K562 (cell line): ENCODE results near the gene PPEF2.

ENCODE experiments used
- AFF4 ChIP-seq: sonication (generic); formaldehyde crosslinking; IDR thresholded peaks from 2 replicates; pipeline ENCODE4 v1.8.0; 2023; ENCODE audit warnings: mild to moderate bottlenecking, missing genetic modification reagents
- CEBPG ChIP-seq, 3 experiments: fragments of 200-800 bp in 1 of 3; sonication (Bioruptor generic) in 1 of 3; sonication (generic) in 1 of 3; formaldehyde crosslinking in 1 of 3; IDR thresholded peaks in 2 of 3; conservative IDR thresholded peaks in 1 of 3; 2 replicates each; pipeline versions ENCODE4 v1.6.1 to v1.8.0; 2016 to 2022; ENCODE audit warnings: missing compliant biosample characterization in 2 of 3, missing genetic modification characterization in 2 of 3, mild to moderate bottlenecking in 1 of 3, missing genetic modification reagents in 1 of 3
- DPF2 ChIP-seq: fragments of 450-650 bp; IDR thresholded peaks from 2 replicates; pipeline ENCODE4 v1.6.1; 2016
- ELK1 ChIP-seq: sonication (generic); formaldehyde crosslinking; IDR thresholded peaks from 2 replicates; pipeline ENCODE4 v1.8.1; 2022; ENCODE audit warnings: missing genetic modification reagents
- FOXA3 ChIP-seq, 2 experiments: fragments of 450-650 bp in 1 of 2; sonication (generic) in 1 of 2; formaldehyde crosslinking; IDR thresholded peaks in 1 of 2; conservative IDR thresholded peaks in 1 of 2; 2 replicates each; pipeline versions ENCODE4 v1.4.0 to v1.8.0; 2020 to 2022; ENCODE audit warnings: mild to moderate bottlenecking in 2 of 2, missing genetic modification reagents in 1 of 2
- KAT7 ChIP-seq: sonication (generic); formaldehyde crosslinking; IDR thresholded peaks from 2 replicates; pipeline ENCODE4 v1.8.0; 2022; ENCODE audit warnings: missing genetic modification reagents, mild to moderate bottlenecking, borderline replicate concordance
- MXI1 ChIP-seq: IDR thresholded peaks from 2 replicates; pipeline ENCODE4 v1.6.1; 2011; ENCODE audit warnings: low read depth, mild to moderate bottlenecking, improper control_type of control experiment, low read length
- NFIC ChIP-seq: fragments of 450-650 bp; IDR thresholded peaks from 2 replicates; pipeline ENCODE4 v1.6.1; 2017; ENCODE audit warnings: mild to moderate bottlenecking, inconsistent platforms
- RBM39 ChIP-seq: fragments of 200-400 bp; formaldehyde crosslinking; optimal IDR thresholded peaks from 2 replicates; pipeline ENCODE3; 2018; ENCODE audit warnings: low read depth, low read length
- TBL1XR1 ChIP-seq, 2 experiments: IDR thresholded peaks; 2 replicates each; pipeline ENCODE4 v1.6.1; 2012; ENCODE audit warnings: improper control_type of control experiment in 2 of 2, low read length in 2 of 2, mild to moderate bottlenecking in 1 of 2
- TCF7L2 ChIP-seq: fragments of 150-350 bp; IDR thresholded peaks from 2 replicates; pipeline ENCODE4 v1.6.1; 2016; ENCODE audit warnings: low read depth, mild to moderate bottlenecking, low read length, moderate library complexity
- YY1 ChIP-seq, 3 experiments: IDR thresholded peaks; 2 replicates each; pipeline ENCODE4 v1.6.1; 2011; ENCODE audit warnings: low read length in 2 of 3, mild to moderate bottlenecking in 2 of 3, moderate library complexity in 2 of 3, borderline replicate concordance in 1 of 3, control low read depth in 1 of 3, low read depth in 1 of 3; ENCODE audit not compliant: insufficient read depth in 3 of 3, insufficient replicate concordance in 2 of 3, control insufficient read depth in 1 of 3, insufficient read length in 1 of 3; ENCODE audit errors: extremely low read depth in 1 of 3
- ZMIZ1 ChIP-seq, 2 experiments: fragments of 150-350 bp in 1 of 2; IDR thresholded peaks; 2 replicates each; pipeline ENCODE4 v1.6.1; 2012 to 2016; ENCODE audit warnings: low read depth in 2 of 2, low read length in 2 of 2, mild to moderate bottlenecking in 1 of 2, moderate library complexity in 1 of 2
- ZNF140 ChIP-seq: fragments of 250-450 bp; sonication (Bioruptor Pico); IDR thresholded peaks from 2 replicates; pipeline ENCODE4 v1.8.0; 2021; ENCODE audit warnings: moderate library complexity, mild to moderate bottlenecking, inconsistent platforms

- TF ChIP-seq RBM39 (no peak), YY1 (IDR thresholded peaks at IDR 0.05; ENCODE audit: borderline replicate concordance in 1 of 3, control insufficient read depth in 1 of 3, extremely low read depth in 1 of 3, insufficient read depth in 3 of 3, insufficient read length in 1 of 3, insufficient replicate concordance in 2 of 3, low read depth in 1 of 3, low read length in 2 of 3) (no peak), CEBPG (CRISPR knock-in tag; IDR thresholded peaks at IDR 0.05) (no peak), CEBPG (tag; conservative IDR thresholded peaks at IDR 0.05 in 1 of 2, IDR thresholded peaks at IDR 0.05 in 1 of 2) (no peak), ELK1 (no peak), AFF4 (CRISPR knock-in tag) (no peak), MXI1 (no peak), TCF7L2 (no peak), KAT7 (no peak), NFIC (no peak), ZMIZ1 (IDR thresholded peaks at IDR 0.05; ENCODE audit: low read depth in 2 of 2, low read length in 2 of 2) (no peak), DPF2 (no peak), FOXA3 (CRISPR knock-in tag; conservative IDR thresholded peaks at IDR 0.05 in 1 of 2, IDR thresholded peaks at IDR 0.05 in 1 of 2) (no peak), ZNF140 (CRISPR knock-in tag) (no peak), TBL1XR1 (IDR thresholded peaks at IDR 0.05; ENCODE audit: low read length in 2 of 2) (no peak)
Measured at GRCh38 chr4:75849461-75849860, 52.8 kb downstream of the PPEF2 start.
